IMR-90 (cell line): Measurements from ENCODE around the gene LEPROT. TPM values are rescaled to one million over a fixed set of nuclear protein-coding genes. Genes with fewer than 3 reads are reported as not detected.

Source experiments
- ATAC-seq: fragments of 200-7000 bp; cut with Tn5 transposase; 2 replicates; pipeline ENCODE4 v1.9.1; 2020; ENCODE audit warnings: low read depth, mild to moderate bottlenecking, moderate library complexity
- BruUV-seq: library from RNA; stranded (reverse); fragments of 400-500 nt; replicated peaks from 2 replicates; lab custom pipeline; 2021; lab: Mats Ljungman, UMichigan
- CTCF ChIA-PET: fragments of 300-600 bp; formaldehyde crosslinking; extraction: SDS; loops from one replicate; lab custom pipeline; 2021; ENCODE audit warnings: antibody characterized with exemption; lab: Yijun Ruan, JAX
- POLR2A ChIA-PET: fragments of 300-600 bp; sonication (Branson Sonifier 250); formaldehyde crosslinking; loops from one replicate; lab custom pipeline; 2022; ENCODE audit warnings: antibody characterized with exemption; ENCODE audit not compliant: unreplicated experiment; lab: Charles Lee
- DNase-seq: peaks from one replicate; pipeline ENCODE4 v3.0.0; 2013
- H2AFZ ChIP-seq: replicated peaks from 2 replicates; pipeline ENCODE3; 2013; ENCODE audit warnings: low read length, mild to moderate bottlenecking; ENCODE audit not compliant: poor library complexity
- H2AK5ac ChIP-seq: 2 replicates; pipeline ENCODE4 v1.6.1; 2013; ENCODE audit warnings: low read depth, low read length, inconsistent platforms
- H2AK9ac ChIP-seq: replicated peaks from 2 replicates; pipeline ENCODE3; 2013; ENCODE audit warnings: mild to moderate bottlenecking, low read depth, low read length, moderate library complexity; ENCODE audit not compliant: poor library complexity
- H2BK120ac ChIP-seq: 2 replicates; pipeline ENCODE4 v1.6.1; 2013; ENCODE audit warnings: low read depth, low read length, inconsistent platforms
- H2BK15ac ChIP-seq: 3 replicates; pipeline ENCODE4 v1.6.1; 2013; ENCODE audit warnings: low read depth, low read length, inconsistent platforms
- H2BK20ac ChIP-seq: 2 replicates; pipeline ENCODE4 v1.6.1; 2013; ENCODE audit warnings: low read depth, mild to moderate bottlenecking, inconsistent platforms, low read length, moderate library complexity
- H2BK5ac ChIP-seq: 2 replicates; pipeline ENCODE4 v1.6.1; 2013; ENCODE audit warnings: mild to moderate bottlenecking, low read depth, low read length, inconsistent platforms; ENCODE audit not compliant: poor library complexity, severe bottlenecking
- H3K14ac ChIP-seq: replicated peaks from 2 replicates; pipeline ENCODE4 v1.6.1; 2013; ENCODE audit warnings: low read depth, low read length, inconsistent platforms
- H3K18ac ChIP-seq: 2 replicates; pipeline ENCODE4 v1.6.1; 2013; ENCODE audit warnings: low read depth, low read length, control low read depth
- H3K23ac ChIP-seq: 2 replicates; pipeline ENCODE4 v1.6.1; 2013; ENCODE audit warnings: low read depth, low read length, inconsistent platforms
- H3K27ac ChIP-seq: 2 replicates; pipeline ENCODE4 v1.5.1; 2013; ENCODE audit warnings: mild to moderate bottlenecking, control low read depth, low read length; ENCODE audit not compliant: insufficient read depth
- H3K27me3 ChIP-seq: 2 replicates; pipeline ENCODE4 v1.6.1; 2013; ENCODE audit warnings: low read length; ENCODE audit not compliant: control insufficient read depth, insufficient read depth
- H3K36me3 ChIP-seq: 2 replicates; pipeline ENCODE4 v1.6.1; 2013; ENCODE audit warnings: low read length, mixed read lengths; ENCODE audit not compliant: control insufficient read depth, insufficient read depth
- H3K4ac ChIP-seq: 2 replicates; pipeline ENCODE4 v1.6.1; 2013; ENCODE audit warnings: low read depth, low read length, inconsistent platforms
- H3K4me1 ChIP-seq: 2 replicates; pipeline ENCODE4 v1.6.1; 2013; ENCODE audit warnings: low read length, mixed read lengths; ENCODE audit not compliant: control insufficient read depth, insufficient read depth
- H3K4me2 ChIP-seq: 2 replicates; pipeline ENCODE4 v1.6.1; 2013; ENCODE audit warnings: low read depth, mild to moderate bottlenecking, control low read depth, low read length, moderate library complexity
- H3K4me3 ChIP-seq: 2 replicates; pipeline ENCODE4 v1.5.1; 2013; ENCODE audit warnings: low read depth, mild to moderate bottlenecking, control low read depth, low read length, moderate library complexity; ENCODE audit not compliant: insufficient read depth
- H3K56ac ChIP-seq: 2 replicates; pipeline ENCODE4 v1.6.1; 2013; ENCODE audit warnings: low read length, inconsistent platforms; ENCODE audit not compliant: insufficient read depth; ENCODE audit errors: extremely low read depth
- H3K79me1 ChIP-seq, 2 experiments: 2 replicates each; pipeline ENCODE4 v1.6.1; 2013; ENCODE audit warnings: low read length in 2 of 2, inconsistent platforms in 1 of 2, low read depth in 1 of 2
- H3K9ac ChIP-seq: 2 replicates; pipeline ENCODE4 v1.6.1; 2013; ENCODE audit warnings: low read depth, low read length, control low read depth
- H3K9me1 ChIP-seq: 2 replicates; pipeline ENCODE4 v1.6.1; 2013; ENCODE audit warnings: low read length, inconsistent platforms; ENCODE audit not compliant: insufficient read depth
- H3K9me3 ChIP-seq: 2 replicates; pipeline ENCODE4 v1.6.1; 2013; ENCODE audit warnings: low read length; ENCODE audit not compliant: control insufficient read depth, insufficient read depth
- H4K20me1 ChIP-seq: 2 replicates; pipeline ENCODE4 v1.6.1; 2013; ENCODE audit warnings: low read length, inconsistent platforms; ENCODE audit not compliant: insufficient read depth
- H4K5ac ChIP-seq: 2 replicates; pipeline ENCODE4 v1.6.1; 2013; ENCODE audit warnings: mild to moderate bottlenecking, low read depth, low read length, control low read depth
- H4K8ac ChIP-seq, 2 experiments: 2 replicates each; pipeline ENCODE4 v1.6.1; 2013; ENCODE audit warnings: low read depth in 2 of 2, low read length in 2 of 2, control low read depth in 1 of 2, inconsistent platforms in 1 of 2
- H4K91ac ChIP-seq: 2 replicates; pipeline ENCODE4 v1.6.1; 2013; ENCODE audit warnings: low read depth, low read length, inconsistent platforms; ENCODE audit not compliant: insufficient read depth
- MAZ ChIP-seq: IDR thresholded peaks from 2 replicates; pipeline ENCODE4 v1.6.1; 2012; ENCODE audit warnings: low read depth, mild to moderate bottlenecking, low read length, improper control_type of control experiment, moderate library complexity, borderline replicate concordance
- WGBS, 2 experiments: methylation state at CpG; one replicate each; pipeline versions ENCODE4 v1.1.5 to v1.1.7; 2013; ENCODE audit warnings: missing lambda C conversion rate in 2 of 2; ENCODE audit not compliant: insufficient read length in 1 of 2; ENCODE audit errors: extremely low coverage in 2 of 2; 5-methylcytosine and 5-hydroxymethylcytosine counted together
- dilution Hi-C: fragments of 300-500 bp; cut with HindIII; formaldehyde crosslinking; loops from one replicate; pipeline ENCODE4 v1.14.3; 2018; ENCODE audit warnings: low sequenced_read_pairs; ENCODE audit not compliant: unreplicated experiment
- in situ Hi-C: fragments of 300-500 bp; cut with MboI; formaldehyde crosslinking; loops from 3 replicates; pipeline ENCODE4 v1.14.3; 2019; ENCODE audit warnings: low sequenced_read_pairs, inconsistent platforms, mixed read lengths
- intact Hi-C: fragments of 100-400 bp; cut with micrococcal nuclease; formaldehyde crosslinking; loops from 2 replicates; pipeline ENCODE4 v1.10.0; 2022
- polyA plus RNA-seq, 3 experiments: library from polyadenylated mRNA; depleted of rRNA; stranded (reverse); fragments of >200 nt; gene quantifications; 2 replicates each; pipeline ENCODE4 v1.2.3, GENCODE V29; 2012; ENCODE audit warnings: low replicate concordance in 1 of 3
- total RNA-seq: library from RNA; depleted of rRNA; stranded (reverse); fragments of >200 nt; gene quantifications from 2 replicates; pipeline ENCODE4 v1.2.3, GENCODE V29; 2012
- TF ChIP-seq, protein P1 (sequence below): fragments of 150-350 bp; IDR thresholded peaks from 2 replicates; pipeline ENCODE4 v1.6.1; 2016; ENCODE audit warnings: low read depth, mild to moderate bottlenecking, low read length, moderate library complexity, borderline replicate concordance

Gene LEPROT
- total and polyA plus RNA-seq, 2 of the 4 experiments (the other 2 are of a cell fraction): 21.0 to 40.2 TPM

DNA sequence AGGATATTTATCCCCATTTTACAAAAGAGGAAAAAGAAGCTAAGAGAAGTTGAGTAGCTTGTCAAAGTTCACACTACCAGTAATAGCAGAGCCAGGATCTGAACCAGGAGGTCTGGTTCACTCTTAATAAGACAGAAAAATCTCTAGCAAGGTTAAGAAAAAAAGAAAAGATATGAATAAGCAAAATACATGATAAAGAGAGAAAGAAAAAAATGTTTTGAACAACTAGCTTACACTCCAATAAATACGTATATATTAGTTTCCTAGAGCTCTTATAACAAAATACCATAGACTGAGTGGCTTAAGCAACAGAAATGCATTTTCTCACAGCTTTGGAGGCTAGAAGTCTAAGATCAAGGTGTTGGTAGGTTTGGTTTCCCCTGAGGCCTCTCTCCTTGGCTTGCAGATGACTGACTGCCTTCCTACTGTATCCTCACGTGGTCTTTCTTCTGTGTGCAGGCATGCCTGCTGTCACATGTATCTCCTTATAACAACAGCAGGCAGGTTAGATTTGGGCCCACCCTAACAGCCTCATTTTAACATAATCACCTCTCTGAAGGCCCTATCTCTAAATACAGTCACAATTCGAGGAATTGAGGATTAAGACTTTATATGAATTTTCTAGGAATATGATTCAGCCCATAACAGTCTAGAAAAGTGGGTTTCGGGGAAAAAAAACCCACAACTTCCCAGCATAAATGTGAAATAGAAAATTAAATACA is 60.4 kb downstream of the LEPROT start:
- H3K79me1 ChIP-seq: no peaks in the 10 kb centered on the region
- no peak overlapping the region for H2BK15ac ChIP-seq
- no peak overlapping the region for H2AK9ac ChIP-seq
- no peaks in the 10 kb centered on the region for H3K36me3 ChIP-seq
- H3K4me2 ChIP-seq: no peak overlapping the region
- dilution Hi-C loops: no loop called here
- CTCF ChIA-PET: no interaction called here
- no peak overlapping the region for H3K23ac ChIP-seq
- BruUV-seq: no TSS peak
- H4K5ac ChIP-seq: no peak overlapping the region
- no peaks in the 10 kb centered on the region for H3K27me3 ChIP-seq
- no peak overlapping the region for H2BK20ac ChIP-seq
- H3K14ac ChIP-seq: no peak overlapping the region
- TF ChIP-seq, protein P1, sequence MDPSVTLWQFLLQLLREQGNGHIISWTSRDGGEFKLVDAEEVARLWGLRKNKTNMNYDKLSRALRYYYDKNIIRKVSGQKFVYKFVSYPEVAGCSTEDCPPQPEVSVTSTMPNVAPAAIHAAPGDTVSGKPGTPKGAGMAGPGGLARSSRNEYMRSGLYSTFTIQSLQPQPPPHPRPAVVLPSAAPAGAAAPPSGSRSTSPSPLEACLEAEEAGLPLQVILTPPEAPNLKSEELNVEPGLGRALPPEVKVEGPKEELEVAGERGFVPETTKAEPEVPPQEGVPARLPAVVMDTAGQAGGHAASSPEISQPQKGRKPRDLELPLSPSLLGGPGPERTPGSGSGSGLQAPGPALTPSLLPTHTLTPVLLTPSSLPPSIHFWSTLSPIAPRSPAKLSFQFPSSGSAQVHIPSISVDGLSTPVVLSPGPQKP: no peak
- TF ChIP-seq MAZ: no peak
- H2AK5ac ChIP-seq: no peak overlapping the region
- no peak overlapping the region for H2BK120ac ChIP-seq
- H4K20me1 ChIP-seq: no peaks in the 10 kb centered on the region
- H4K8ac ChIP-seq: no peak overlapping the region
- ATAC-seq (no peak), DNase-seq (no peak)
- H3K56ac ChIP-seq: no peak overlapping the region
- 33% methylated on average over 1 of the region's 4 CpGs; no CpG with 5 or more reads in 1 of the 2 experiments for WGBS, 2 experiments
- H3K4ac ChIP-seq: no peak overlapping the region
- H4K91ac ChIP-seq: no peak overlapping the region
- H3K27ac ChIP-seq: no peak overlapping the region
- no peak overlapping the region for H3K4me3 ChIP-seq
- H3K9me1 ChIP-seq: no peaks in the 10 kb centered on the region
- H3K9me3 ChIP-seq: no peaks in the 10 kb centered on the region
- in situ Hi-C loops: no loop called here
- intact Hi-C loops: no loop called here
- no peak overlapping the region for H3K9ac ChIP-seq
- no peak overlapping the region for H2AFZ ChIP-seq
- H3K4me1 ChIP-seq: no peaks in the 10 kb centered on the region; the same call in 1 of the 2 replicates
- POLR2A ChIA-PET: no interaction called here
- no peak overlapping the region for H3K18ac ChIP-seq
- H2BK5ac ChIP-seq: no peak overlapping the region
